GM08714 (cell line): ENCODE measurements around the gene HNRNPUL2.
"Not testable (repeated sequence)": the region's sequence is repeated elsewhere in the genome, so short reads cannot be mapped to it uniquely, and the experiment has no call there.

ENCODE experiments used
- H3K4me3 ChIP-seq: fragments of 200-500 bp; sonication (Bioruptor generic); 2 replicates; pipeline ENCODE4 v1.5.1; 2014; ENCODE audit warnings: mild to moderate bottlenecking, low read length, inconsistent platforms
- ZNF274 ChIP-seq: IDR thresholded peaks from 2 replicates; pipeline ENCODE4 v1.6.1; 2012; ENCODE audit warnings: mild to moderate bottlenecking, low read depth, low read length

HNRNPUL2 gene

GRCh38 chr11:62702246-62702645 is 25.0 kb downstream of the HNRNPUL2 start:
- no peak for TF ChIP-seq ZNF274
- H3K4me3 ChIP-seq, result no peak overlapping the region

DNA sequence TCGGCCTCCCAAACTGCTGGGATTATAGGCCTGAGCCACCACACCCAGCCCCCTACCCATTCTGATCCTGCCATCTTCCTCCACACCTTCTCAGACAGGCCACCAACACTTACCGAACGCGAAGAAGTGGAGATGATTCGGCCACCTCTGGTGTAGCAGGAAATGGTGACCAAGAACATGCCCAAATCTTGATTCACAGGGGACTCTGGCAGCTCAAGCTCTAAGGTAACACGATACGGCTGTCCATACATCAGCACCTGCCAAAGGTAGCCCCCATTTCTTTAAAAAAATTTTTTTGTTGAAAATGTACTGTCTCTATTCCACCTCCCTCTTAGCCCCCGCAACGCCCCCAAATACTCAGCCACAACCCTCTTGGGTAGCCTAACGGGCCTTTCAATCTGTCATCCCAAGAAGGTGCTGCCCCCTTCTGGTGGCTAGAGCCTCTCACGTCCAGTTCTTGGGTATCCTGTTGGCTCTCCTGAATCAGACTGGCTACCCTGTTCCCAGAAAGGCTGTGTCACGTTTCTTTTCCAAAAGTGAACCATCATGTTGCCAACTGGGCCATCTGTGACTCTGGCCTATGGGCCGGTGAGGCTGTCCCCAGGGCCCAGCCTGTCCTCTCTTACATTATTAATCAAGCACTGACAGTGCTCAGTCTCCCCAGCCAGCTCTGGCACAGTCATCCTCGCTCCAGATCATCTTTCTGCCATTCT is 32.6 kb downstream of the HNRNPUL2 start:
- no peak for TF ChIP-seq ZNF274
- no peak overlapping the region for H3K4me3 ChIP-seq

GRCh38 chr11:62693624-62694023 is 33.6 kb downstream of the HNRNPUL2 start:
- not testable (repeated sequence) for H3K4me3 ChIP-seq

DNA sequence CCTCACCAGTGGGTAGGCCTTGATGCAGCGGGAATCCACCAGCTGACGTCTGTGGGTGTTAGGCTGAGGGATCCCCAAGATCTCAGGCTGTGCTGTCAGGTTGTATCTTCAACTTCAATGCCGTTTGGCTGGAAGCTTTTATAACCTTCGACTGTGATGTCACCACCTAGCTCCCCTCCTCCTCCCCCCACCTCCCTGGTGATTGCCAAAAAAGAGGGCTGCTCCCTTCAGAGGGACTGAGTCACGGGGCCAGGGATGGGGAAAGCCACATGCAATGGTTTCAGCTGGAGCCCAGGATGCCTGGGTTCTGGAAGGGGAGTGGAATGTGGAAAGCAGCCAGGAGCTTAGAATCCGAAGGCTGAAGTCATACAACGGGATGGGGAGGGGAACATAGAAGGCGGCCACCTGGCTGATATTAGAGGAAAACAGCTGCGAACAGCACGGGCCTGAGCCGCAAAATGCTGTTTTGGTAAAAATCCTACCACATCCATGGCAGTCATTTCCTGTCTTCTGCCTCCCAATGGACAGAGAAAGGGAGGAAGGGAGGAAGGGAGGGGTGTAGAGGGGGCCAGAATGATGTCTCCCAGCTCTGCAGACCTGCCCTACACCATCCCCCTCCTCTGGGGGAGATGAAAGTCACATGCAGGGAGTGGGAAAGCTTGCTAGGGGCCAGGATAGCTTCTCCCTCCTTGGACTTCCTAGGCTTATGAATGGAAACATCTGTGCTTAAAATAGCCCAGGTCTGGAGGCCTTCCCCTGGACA is 37.7 kb downstream of the HNRNPUL2 start, which contains the start of gene LRRN4CL:
LRRN4CL (minus strand) TSS at position 110 of the 763 bp plus-strand sequence. CDS start 1,022 bp downstream, outside the sequence.
- H3K4me3 ChIP-seq, result no peak within 1 kb of the TSS
- TF ChIP-seq ZNF274, result no peak

- no peak overlapping the region for H3K4me3 ChIP-seq
- no peak for TF ChIP-seq ZNF274
Observed at GRCh38 chr11:62688491-62688890, 38.8 kb downstream of the HNRNPUL2 start.

DNA sequence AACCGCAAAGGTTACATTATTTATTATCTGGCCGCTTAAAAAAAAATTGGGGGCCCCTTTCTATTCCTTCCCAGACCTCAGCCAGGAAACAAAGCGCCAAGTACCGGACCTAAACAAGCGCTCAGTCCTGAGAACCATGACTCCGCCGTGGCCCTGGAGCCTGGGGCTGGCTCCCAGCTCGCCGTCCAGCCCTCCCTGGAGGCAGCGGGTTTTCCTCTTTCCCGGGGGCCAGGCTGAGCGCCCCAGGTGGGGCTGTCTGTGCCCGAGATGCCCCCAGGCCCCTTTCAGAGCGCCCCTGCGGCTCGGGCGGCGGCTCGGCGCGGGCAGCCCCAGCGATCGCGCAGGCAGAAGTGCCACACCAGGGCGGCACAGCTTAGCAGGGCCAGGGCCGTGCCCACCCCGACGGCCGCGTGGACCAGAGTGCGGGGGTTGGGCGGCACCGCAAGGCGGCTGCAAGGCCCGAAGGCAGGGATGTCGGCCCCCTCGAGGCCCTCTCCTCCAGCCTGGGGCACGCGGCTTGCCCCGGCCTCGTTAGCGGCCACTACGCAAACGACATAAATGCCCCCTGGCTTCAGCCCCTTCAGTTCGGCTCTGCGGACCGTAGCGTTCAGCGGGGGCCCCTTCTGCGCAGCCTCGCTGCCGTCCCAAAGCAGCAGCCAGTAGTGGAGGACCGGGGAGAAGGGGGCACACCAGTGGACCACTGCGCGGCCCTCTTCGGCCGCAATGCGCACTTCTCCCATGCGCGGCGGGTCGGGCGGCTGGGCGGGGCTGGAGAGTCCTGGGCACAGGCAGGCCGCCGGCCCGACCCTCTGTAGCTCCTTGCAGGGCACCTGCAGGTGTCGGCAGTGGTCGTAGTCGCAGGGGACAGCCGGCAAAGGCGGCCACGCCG is 39.5 kb downstream of the HNRNPUL2 start:
- no peak for TF ChIP-seq ZNF274
- H3K4me3 ChIP-seq, result no peak overlapping the region

DNA sequence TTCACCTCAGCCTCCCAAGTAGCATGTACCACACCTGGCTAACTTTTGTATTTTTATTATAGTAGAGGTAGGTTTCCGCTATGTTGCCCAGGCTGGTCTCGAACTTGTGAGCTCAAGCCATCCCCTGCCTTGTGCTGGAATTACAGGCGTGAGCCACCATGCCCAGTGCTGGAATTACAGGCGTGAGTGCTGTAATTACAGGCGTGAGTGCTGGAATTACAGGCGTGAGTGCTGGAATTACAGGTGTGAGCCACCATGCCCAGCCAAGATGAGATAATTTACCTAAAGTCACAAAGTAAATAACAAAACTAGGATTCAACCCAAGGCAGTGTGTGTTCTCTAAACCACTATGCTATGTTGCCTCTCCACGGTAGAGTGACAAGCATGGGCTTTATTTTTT is 44.7 kb downstream of the HNRNPUL2 start:
- no peak overlapping the region for H3K4me3 ChIP-seq
- TF ChIP-seq ZNF274, result no peak

DNA sequence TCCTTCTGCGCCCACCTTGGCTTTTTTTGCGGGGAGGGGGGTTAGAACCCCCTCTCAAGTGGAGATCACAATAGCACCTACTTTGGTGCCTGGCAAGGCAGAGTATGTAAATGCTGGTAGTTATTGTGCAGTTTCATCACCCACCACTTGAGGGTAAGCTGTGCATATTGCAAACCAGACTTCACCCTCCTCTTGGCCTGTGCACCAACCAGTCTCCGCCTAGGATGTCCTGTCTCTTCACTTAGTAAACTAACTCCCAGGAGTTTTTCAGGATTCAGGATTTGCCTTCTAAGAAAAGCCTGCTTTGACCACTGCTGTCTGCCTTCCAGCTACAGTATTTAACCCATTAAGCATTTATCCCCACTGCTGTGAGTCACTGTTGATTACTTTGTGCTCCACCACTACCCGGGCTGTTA is 46.4 kb downstream of the HNRNPUL2 start:
- TF ChIP-seq ZNF274, result no peak
- no peak overlapping the region for H3K4me3 ChIP-seq

DNA sequence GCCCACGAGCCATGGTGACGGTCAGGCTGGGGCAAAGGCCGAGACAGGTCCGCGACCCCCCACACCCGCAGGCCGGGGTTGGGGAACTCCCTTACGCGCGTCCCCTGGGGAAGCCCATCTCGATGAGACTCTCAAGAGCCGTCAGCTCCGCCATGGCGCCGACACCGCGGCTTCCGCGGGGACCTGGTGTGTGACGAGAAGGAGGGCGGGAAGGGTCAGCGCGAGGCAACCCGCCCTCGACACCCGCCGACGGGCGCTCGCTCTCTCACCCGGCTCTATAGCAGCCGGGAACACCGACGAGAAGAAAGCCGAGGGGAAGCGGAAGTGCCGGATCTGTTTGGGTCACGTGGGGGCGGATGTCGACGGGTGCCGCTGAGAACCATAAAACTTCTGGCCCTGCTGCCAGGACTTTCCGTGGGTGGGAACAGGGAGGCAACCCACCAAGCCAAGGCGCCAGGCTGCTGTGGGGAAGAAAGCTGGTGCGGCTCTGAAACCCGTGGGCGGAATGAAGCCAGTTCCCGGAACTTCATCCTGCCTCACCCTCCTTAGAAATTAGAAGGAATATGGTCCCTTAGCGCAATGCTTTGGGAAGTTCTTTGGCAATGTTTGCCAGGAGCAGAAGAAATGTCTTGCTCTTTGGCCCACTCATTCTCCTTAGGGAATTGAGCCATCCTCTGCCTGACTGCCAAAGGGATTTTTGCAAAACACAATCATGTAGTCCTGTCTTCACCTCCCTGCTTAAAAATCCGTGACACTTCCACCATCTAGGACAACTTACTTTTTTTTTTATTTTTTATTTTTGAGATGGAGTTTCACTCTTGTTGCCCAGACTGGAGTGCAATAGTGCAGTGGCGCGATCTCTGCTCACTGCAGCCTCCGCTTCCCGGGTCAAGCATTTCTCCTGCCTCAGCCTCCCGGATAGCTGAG is 48.2 kb downstream of the HNRNPUL2 start, which contains the start of gene UBXN1:
UBXN1 (minus strand) TSS at position 304 of the 927 bp plus-strand sequence; CDS start at position 154, 150 bp downstream.
- TF ChIP-seq ZNF274, result no peak
- peak within 1 kb of the TSS; percentile 91 for H3K4me3 ChIP-seq

DNA sequence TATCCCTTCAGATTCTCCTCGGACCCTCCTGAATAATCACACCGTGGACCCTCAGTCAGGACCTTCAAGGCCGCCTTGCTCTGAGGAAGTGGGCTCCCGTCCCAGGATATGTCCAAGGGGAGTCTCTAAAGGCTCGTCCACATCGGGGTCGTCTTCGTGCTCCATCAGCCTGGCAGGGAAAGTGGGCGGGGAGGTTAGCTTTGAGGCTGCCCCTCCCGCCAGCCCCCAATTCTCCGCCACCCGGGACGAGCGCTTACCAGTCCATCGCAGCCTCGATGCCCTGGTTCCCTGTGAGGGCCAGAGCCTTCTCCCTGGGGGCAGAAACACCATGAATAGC is 48.9 kb downstream of the HNRNPUL2 start:
- no peak for TF ChIP-seq ZNF274

GRCh38 chr11:62677714-62678113 is 49.5 kb downstream of the HNRNPUL2 start:
- no peak for TF ChIP-seq ZNF274
- H3K4me3 ChIP-seq, result peak overlapping the region; percentile 91; the same call in 1 of the 2 replicates

More for the DNA sequence above, 48.9 kb downstream of the HNRNPUL2 start:
- H3K4me3 ChIP-seq, result peak overlapping the region; percentile 91

DNA sequence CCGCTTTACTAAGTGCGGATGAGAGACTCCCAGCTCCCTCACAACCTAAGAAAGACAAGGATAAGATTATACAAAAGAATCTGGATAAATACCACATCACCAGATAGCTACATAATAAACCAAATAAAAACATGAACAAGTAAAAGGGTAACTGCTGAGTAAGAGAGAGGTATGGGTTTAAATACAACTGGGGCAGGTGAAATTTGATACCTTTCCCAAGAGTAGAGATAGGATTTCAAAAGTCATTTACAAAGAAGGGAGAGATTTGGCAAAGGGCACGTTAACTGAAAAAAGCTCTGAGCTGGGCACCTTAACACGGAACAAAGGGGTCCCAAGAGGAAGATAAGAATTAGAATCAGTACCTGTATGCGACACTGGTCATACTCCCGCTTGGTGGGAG is 50.1 kb downstream of the HNRNPUL2 start:
- no peak for TF ChIP-seq ZNF274

DNA sequence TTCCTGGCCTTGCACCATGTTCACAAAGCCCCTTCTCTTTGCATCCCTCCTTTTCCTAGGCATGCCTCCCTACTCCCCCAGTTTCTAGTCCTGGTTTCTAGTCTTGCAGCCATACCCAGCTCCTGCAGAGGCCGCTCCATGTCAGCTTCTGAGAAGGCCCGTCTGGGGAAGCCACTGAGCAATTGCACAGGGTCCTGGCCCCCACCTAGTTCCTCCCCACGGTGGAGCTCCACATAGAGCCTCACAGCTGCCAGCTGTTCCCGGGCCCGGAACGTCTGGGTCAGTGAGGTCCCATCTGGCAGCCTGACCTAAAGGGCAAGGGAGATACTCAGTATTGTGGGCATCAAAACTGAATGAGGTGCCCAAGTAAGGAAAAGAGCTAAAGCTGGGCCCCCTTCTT is 50.6 kb downstream of the HNRNPUL2 start:
- TF ChIP-seq ZNF274, result no peak
- H3K4me3 ChIP-seq, result no peak overlapping the region

More for the DNA sequence above, 50.1 kb downstream of the HNRNPUL2 start:
- H3K4me3 ChIP-seq, result no peak overlapping the region

- not testable (repeated sequence) for H3K4me3 ChIP-seq
Observed at GRCh38 chr11:62675415-62675814, 51.8 kb downstream of the HNRNPUL2 start.
